ENCODE data around the gene STXBP6. TPM values are rescaled to one million over a fixed set of nuclear protein-coding genes. Genes with fewer than 3 reads are reported as not detected.
A peak's percentile ranks its signal among the peaks of the same experiment; 100 is the strongest.

Gene STXBP6
- total RNA-seq, 1 donor, result 0.27 TPM

GRCh38 chr14:24911324-24912109 is 138.4 kb downstream of the STXBP6 start:
- TF ChIP-seq CTCF (IDR thresholded peaks at IDR 0.05; ENCODE audit: insufficient read depth, low read length), result no peak
- H3K4me3 ChIP-seq (ENCODE audit: low read depth, low read length), result peak overlapping the region; percentile 15
- peak; percentile 86 for DNase-seq (ENCODE audit: low read depth)

GRCh38 chr14:24910408-24910986 is 139.4 kb downstream of the STXBP6 start:
- no peak for DNase-seq (ENCODE audit: low read depth)
- no peak overlapping the region for H3K4me3 ChIP-seq (ENCODE audit: low read depth, low read length)
- TF ChIP-seq CTCF (IDR thresholded peaks at IDR 0.05; ENCODE audit: insufficient read depth, low read length), result no peak

- TF ChIP-seq CTCF (IDR thresholded peaks at IDR 0.05; ENCODE audit: insufficient read depth, low read length), result no peak
- no peak overlapping the region for H3K4me3 ChIP-seq (ENCODE audit: low read depth, low read length)
- no peak for DNase-seq (ENCODE audit: low read depth)
These were observed 140.2 kb downstream of the STXBP6 start for GRCh38 chr14:24909523-24910302.

- DNase-seq (ENCODE audit: low read depth), result no peak
- TF ChIP-seq CTCF (IDR thresholded peaks at IDR 0.05; ENCODE audit: insufficient read depth, low read length), result no peak
These were observed 141.2 kb downstream of the STXBP6 start for GRCh38 chr14:24908592-24909236.

GRCh38 chr14:24904533-24904932 is 145.4 kb downstream of the STXBP6 start:
- H3K4me3 ChIP-seq (ENCODE audit: low read depth, low read length), result no peak overlapping the region
- DNase-seq (ENCODE audit: low read depth), result no peak
- no peak for TF ChIP-seq CTCF (IDR thresholded peaks at IDR 0.05; ENCODE audit: insufficient read depth, low read length)

More at GRCh38 chr14:24908592-24909236, 141.2 kb downstream of the STXBP6 start:
- no peak overlapping the region for H3K4me3 ChIP-seq (ENCODE audit: low read depth, low read length)

GRCh38 chr14:24903337-24903736 is 146.6 kb downstream of the STXBP6 start:
- DNase-seq (ENCODE audit: low read depth), result peak; percentile 69
- H3K4me3 ChIP-seq (ENCODE audit: low read depth, low read length), result no peak overlapping the region
- no peak for TF ChIP-seq CTCF (IDR thresholded peaks at IDR 0.05; ENCODE audit: insufficient read depth, low read length)
